ENCODE measurements around the gene SLC10A7. TPM values are rescaled to one million over a fixed set of nuclear protein-coding genes. Genes with fewer than 3 reads are reported as not detected.
A peak's percentile ranks its signal among the peaks of the same experiment; 100 is the strongest.

SLC10A7 gene
- total RNA-seq, 1 donor, result 18.2 TPM

GRCh38 chr4:146445198-146446150 is 76.3 kb downstream of the SLC10A7 start:
- DNase-seq (ENCODE audit: low read depth), result no peak
- TF ChIP-seq CTCF (IDR thresholded peaks at IDR 0.05; ENCODE audit: insufficient read depth, low read length), result no peak
- no peak overlapping the region for H3K4me3 ChIP-seq (ENCODE audit: low read depth, low read length)

DNA sequence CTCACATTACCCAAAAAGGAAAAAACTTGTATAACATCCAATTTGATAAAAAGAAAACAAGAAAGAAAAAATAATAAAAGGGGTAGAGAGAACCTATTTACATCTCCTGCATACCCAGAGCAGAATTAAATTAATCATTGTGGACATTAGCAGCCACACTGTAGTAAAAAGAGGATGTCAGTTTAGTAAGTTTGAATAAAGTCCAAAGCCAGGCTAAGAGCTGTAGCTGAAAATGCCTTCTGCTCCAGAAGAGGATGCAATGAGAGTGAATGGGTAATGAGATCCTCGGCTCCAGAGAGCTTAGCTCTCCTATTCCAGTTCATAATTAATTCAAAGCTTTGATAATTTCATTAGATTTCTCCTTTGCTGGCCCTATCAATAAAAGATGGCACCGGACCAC is 78.2 kb downstream of the SLC10A7 start:
- no peak for DNase-seq (ENCODE audit: low read depth)
- no peak for TF ChIP-seq CTCF (IDR thresholded peaks at IDR 0.05; ENCODE audit: insufficient read depth, low read length)

DNA sequence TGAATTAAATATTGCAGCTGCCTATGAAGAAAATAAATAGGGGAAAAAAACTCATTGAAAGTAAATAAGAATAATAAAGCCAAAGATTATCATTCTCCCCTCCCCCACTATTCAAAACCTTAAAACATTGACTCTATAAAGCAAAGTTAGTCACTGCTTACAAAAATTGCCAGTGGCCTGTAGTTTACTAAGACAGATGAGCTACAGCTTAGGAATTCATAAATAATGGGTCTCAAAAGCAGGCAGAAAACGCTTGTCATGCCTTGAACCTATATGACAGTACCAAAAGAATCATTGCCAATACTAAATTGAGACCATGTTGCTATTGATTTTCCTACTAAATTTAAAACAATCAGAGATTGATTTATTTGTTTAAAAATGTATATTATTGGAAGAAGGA is 78.9 kb downstream of the SLC10A7 start:
- no peak for TF ChIP-seq CTCF (IDR thresholded peaks at IDR 0.05; ENCODE audit: insufficient read depth, low read length)
- no peak overlapping the region for H3K4me3 ChIP-seq (ENCODE audit: low read depth, low read length)
- peak; percentile 46 for DNase-seq (ENCODE audit: low read depth)

More for the DNA sequence above, 78.2 kb downstream of the SLC10A7 start:
- H3K4me3 ChIP-seq (ENCODE audit: low read depth, low read length), result no peak overlapping the region

- DNase-seq (ENCODE audit: low read depth), result no peak
- no peak for TF ChIP-seq CTCF (IDR thresholded peaks at IDR 0.05; ENCODE audit: insufficient read depth, low read length)
- H3K4me3 ChIP-seq (ENCODE audit: low read depth, low read length), result no peak overlapping the region
Observed at GRCh38 chr4:146439999-146440398, 81.7 kb downstream of the SLC10A7 start.

DNA sequence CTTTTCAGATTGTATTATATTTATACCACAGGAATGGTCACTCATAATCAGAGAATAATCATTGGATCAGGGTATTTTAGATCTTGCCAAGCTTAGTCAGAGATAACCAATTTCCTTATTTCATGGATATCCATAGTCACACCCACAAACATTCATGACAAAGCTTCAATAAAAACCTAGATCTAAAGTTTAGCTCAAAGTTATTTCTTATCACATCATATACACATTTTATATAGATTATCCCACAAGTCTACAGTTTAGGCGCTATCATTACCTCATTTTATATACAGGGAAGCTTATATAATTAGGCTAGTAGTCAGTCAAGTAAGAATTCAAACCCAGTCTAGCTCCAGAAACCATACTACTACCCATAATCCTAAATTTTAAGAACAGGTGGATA is 82.3 kb downstream of the SLC10A7 start:
- no peak for TF ChIP-seq CTCF (IDR thresholded peaks at IDR 0.05; ENCODE audit: insufficient read depth, low read length)
- DNase-seq (ENCODE audit: low read depth), result peak; percentile 27
- no peak overlapping the region for H3K4me3 ChIP-seq (ENCODE audit: low read depth, low read length)

GRCh38 chr4:146437778-146438177 is 84.0 kb downstream of the SLC10A7 start:
- DNase-seq (ENCODE audit: low read depth), result no peak
- no peak overlapping the region for H3K4me3 ChIP-seq (ENCODE audit: low read depth, low read length)
- TF ChIP-seq CTCF (IDR thresholded peaks at IDR 0.05; ENCODE audit: insufficient read depth, low read length), result no peak
